ENCODE data around the gene HIC2. TPM values are rescaled to one million over a fixed set of nuclear protein-coding genes. Genes with fewer than 3 reads are reported as not detected.

Gene HIC2
- total and polyA plus RNA-seq, 9 of the 15 experiments (the other 6 are each of a cell fraction or from before 2014, with no cell fraction given), result 1.7 to 117 (median 35.5) TPM

GRCh38 chr22:21445437-21446127, 28.4 kb downstream of the HIC2 start:
- no peaks in the 10 kb centered on the region for H3K27me3 ChIP-seq (ENCODE audit: control insufficient read depth in 2 of 2, insufficient read depth in 2 of 2, low read length in 2 of 2)
- H3K9me1 ChIP-seq (ENCODE audit: control insufficient read depth, insufficient read depth, low read length), result peaks cover 23% of the 10 kb centered on the region
- no peak overlapping the region for H3K4me2 ChIP-seq (ENCODE audit: insufficient read depth, low read length)
- H3K79me2 ChIP-seq (ENCODE audit: control insufficient read depth, insufficient read depth, low read length), result peaks cover 45% of the 10 kb centered on the region
- intact Hi-C loops (cut with micrococcal nuclease), result no loop called here
- ATAC-seq (no peak), DNase-seq (ENCODE audit: extremely low read depth in 1 of 4, low spot score in 3 of 4) (no peak), FAIRE-seq (no peak)
- no peak overlapping the region for H2AFZ ChIP-seq (ENCODE audit: low read depth, low read length)
- peaks cover 0 to 75% of the 10 kb centered on the region in 2 experiments; a peak in 3 of 5 replicates for H3K4me1 ChIP-seq (replicated peaks in 1 of 2; ENCODE audit: control insufficient read depth in 2 of 2, insufficient read depth in 2 of 2, low read length in 2 of 2)
- no TSS peak for BruUV-seq (replicated peaks)
- H3K4me3 ChIP-seq, result no peak overlapping the region
- H3K27ac ChIP-seq (ENCODE audit: extremely low read depth, low read depth, low read length), result no peak overlapping the region
- peaks cover 79% of the 10 kb centered on the region for H3K36me3 ChIP-seq (ENCODE audit: control insufficient read depth, insufficient read depth, low read length)
- no peak overlapping the region; a peak in 1 of 4 replicates for H3K9ac ChIP-seq (ENCODE audit: insufficient read depth in 1 of 2, low read depth in 2 of 2, low read length in 2 of 2)
- POLR2A ChIA-PET, result interaction anchor here (0.6 to 1.4 kb wide), 4 partner anchors 10 to 1591 kb away, joined by 3 to 7 read pairs (median 4); partner anchors contain the start of genes GNB1L and RTL10
- CTCF ChIA-PET (ENCODE audit: low intra/inter-chr PET ratio), result no interaction called here
- 94% methylated on average over 27 of the region's 27 CpGs for WGBS (ENCODE audit: insufficient coverage, low coverage, missing lambda C conversion rate)
- in situ Hi-C loops (cut with MboI), result no loop called here
- H3K9me3 ChIP-seq (replicated peaks; ENCODE audit: control insufficient read depth, insufficient read depth, low read depth, low read length), result no peaks in the 10 kb centered on the region
- H4K20me1 ChIP-seq (replicated peaks; ENCODE audit: control insufficient read depth, insufficient read depth, low read length), result peaks cover 69% of the 10 kb centered on the region
- TF ChIP-seq NCOR1 (IDR thresholded peaks at IDR 0.05) (no peak), RNF219 (CRISPR knock-in tag; IDR thresholded peaks at IDR 0.05) (no peak), ZFPM2 (CRISPR knock-in tag; IDR thresholded peaks at IDR 0.05) (no peak), ZNF134 (CRISPR knock-in tag; conservative IDR thresholded peaks at IDR 0.05) (no peak), CTCFL (IDR thresholded peaks at IDR 0.05; ENCODE audit: borderline replicate concordance, insufficient read depth, low read depth, low read length, poor library complexity, severe bottlenecking) (no peak), ZNF239 (CRISPR knock-in tag; IDR thresholded peaks at IDR 0.05) (no peak), ZNF318 (IDR thresholded peaks at IDR 0.05; ENCODE audit: borderline replicate concordance in 1 of 2, low read depth in 1 of 2) (no peak), PPARD (CRISPR knock-in tag; IDR thresholded peaks at IDR 0.05) (no peak)

Measured in K562 (cell line).